Effector memory CD4-positive, alpha-beta T cell (primary cell): Measurements from ENCODE around the gene CTPS1.

ENCODE experiments used
- DNase-seq, 3 donors: peaks; one replicate each; pipeline ENCODE4 v3.0.0-alpha.2; 2020
- H3K27ac ChIP-seq: 2 replicates; pipeline ENCODE4 v1.7.0; 2013; ENCODE audit warnings: mild to moderate bottlenecking, low read length, moderate library complexity; ENCODE audit not compliant: insufficient read depth, poor library complexity, severe bottlenecking
- H3K27me3 ChIP-seq: replicated peaks from 2 replicates; pipeline ENCODE4 v1.7.0; 2013; ENCODE audit warnings: mild to moderate bottlenecking, low read length; ENCODE audit not compliant: insufficient read depth, control insufficient read depth, poor library complexity, severe bottlenecking
- H3K36me3 ChIP-seq: 2 replicates; pipeline ENCODE4 v1.7.0; 2013; ENCODE audit warnings: mild to moderate bottlenecking, low read length, moderate library complexity; ENCODE audit not compliant: control insufficient read depth, insufficient read depth
- H3K4me1 ChIP-seq: 2 replicates; pipeline ENCODE4 v1.7.0; 2013; ENCODE audit warnings: low read length, mild to moderate bottlenecking; ENCODE audit not compliant: control insufficient read depth, insufficient read depth, poor library complexity, severe bottlenecking
- H3K4me3 ChIP-seq: 2 replicates; pipeline ENCODE4 v1.7.0; 2013; ENCODE audit warnings: low read length, low read depth, mild to moderate bottlenecking; ENCODE audit not compliant: insufficient read depth, poor library complexity, severe bottlenecking
- H3K9me3 ChIP-seq: 2 replicates; pipeline ENCODE4 v1.7.0; 2013; ENCODE audit warnings: mild to moderate bottlenecking, low read length, moderate library complexity; ENCODE audit not compliant: control insufficient read depth

The CTPS1 gene

GRCh38 chr1:40966417-40966816 lies 13.1 kb upstream of the CTPS1 start:
- Histone ChIP-seq H3K27ac (no peak overlapping the region), H3K4me3 (no peak overlapping the region), H3K4me1 (no peaks in the 10 kb centered on the region), H3K27me3 (no peaks in the 10 kb centered on the region), H3K9me3 (no peaks in the 10 kb centered on the region), H3K36me3 (no peaks in the 10 kb centered on the region)
- no peak for DNase-seq

GRCh38 chr1:40969445-40969844 lies 10.1 kb upstream of the CTPS1 start:
- Histone ChIP-seq H3K9me3 (no peaks in the 10 kb centered on the region), H3K36me3 (no peaks in the 10 kb centered on the region), H3K4me1 (no peaks in the 10 kb centered on the region), H3K4me3 (no peak overlapping the region), H3K27me3 (no peaks in the 10 kb centered on the region), H3K27ac (no peak overlapping the region)
- DNase-seq, result no peak

- Histone ChIP-seq H3K4me3 (no peak overlapping the region), H3K27me3 (no peaks in the 10 kb centered on the region), H3K4me1 (no peaks in the 10 kb centered on the region), H3K9me3 (no peaks in the 10 kb centered on the region), H3K36me3 (no peaks in the 10 kb centered on the region), H3K27ac (no peak overlapping the region)
- DNase-seq, result no peak
Measured at GRCh38 chr1:40971966-40972365, 7.5 kb upstream of the CTPS1 start.

GRCh38 chr1:40973912-40974311 lies 5.6 kb upstream of the CTPS1 start:
- no peaks in the 10 kb centered on the region for H3K4me1 ChIP-seq
- H3K4me3 ChIP-seq, result no peak overlapping the region
- H3K27me3 ChIP-seq, result no peaks in the 10 kb centered on the region
- no peaks in the 10 kb centered on the region for H3K9me3 ChIP-seq
- no peak for DNase-seq
- H3K27ac ChIP-seq, result no peak overlapping the region
- no peaks in the 10 kb centered on the region for H3K36me3 ChIP-seq

GRCh38 chr1:40974945-40975344 lies 4.6 kb upstream of the CTPS1 start:
- Histone ChIP-seq H3K27me3 (no peaks in the 10 kb centered on the region), H3K36me3 (no peaks in the 10 kb centered on the region), H3K9me3 (no peaks in the 10 kb centered on the region), H3K4me3 (no peak overlapping the region), H3K4me1 (no peaks in the 10 kb centered on the region), H3K27ac (no peak overlapping the region)
- DNase-seq, result no peak

- no peaks in the 10 kb centered on the region for H3K9me3 ChIP-seq
- H3K27ac ChIP-seq, result no peak overlapping the region
- no peak for DNase-seq
- no peaks in the 10 kb centered on the region for H3K27me3 ChIP-seq
- no peaks in the 10 kb centered on the region for H3K36me3 ChIP-seq
- H3K4me1 ChIP-seq, result peaks cover 7% of the 10 kb centered on the region
- no peak overlapping the region for H3K4me3 ChIP-seq
Measured at GRCh38 chr1:40976952-40977690, 2.4 kb upstream of the CTPS1 start.

- Histone ChIP-seq H3K9me3 (no peaks in the 10 kb centered on the region), H3K4me1 (peaks cover 7% of the 10 kb centered on the region), H3K4me3 (no peak overlapping the region), H3K27me3 (no peaks in the 10 kb centered on the region), H3K27ac (no peak overlapping the region), H3K36me3 (no peaks in the 10 kb centered on the region)
- no peak for DNase-seq
Measured at GRCh38 chr1:40977716-40978115, 1.8 kb upstream of the CTPS1 start.

GRCh38 chr1:40978886-40979240 lies 633 bp upstream of the CTPS1 start:
- DNase-seq, result no peak
- Histone ChIP-seq H3K36me3 (peaks cover 3% of the 10 kb centered on the region), H3K27ac (peak overlapping the region; percentile 95), H3K9me3 (no peaks in the 10 kb centered on the region), H3K4me1 (peaks cover 7% of the 10 kb centered on the region), H3K4me3 (peak overlapping the region; percentile 86), H3K27me3 (no peaks in the 10 kb centered on the region)

- peak overlapping the region; percentile 95 for H3K27ac ChIP-seq
- H3K4me3 ChIP-seq, result peak overlapping the region; percentile 86
- no peaks in the 10 kb centered on the region for H3K9me3 ChIP-seq
- peaks cover 10% of the 10 kb centered on the region for H3K36me3 ChIP-seq
- DNase-seq, result no peak
- H3K4me1 ChIP-seq, result peaks cover 7% of the 10 kb centered on the region
- H3K27me3 ChIP-seq, result no peaks in the 10 kb centered on the region
Measured at GRCh38 chr1:40980068-40980452, 564 bp downstream of the CTPS1 start.

GRCh38 chr1:40980453-40981121 lies 1.1 kb downstream of the CTPS1 start:
- Histone ChIP-seq H3K27ac (peak overlapping the region; percentile 95), H3K4me3 (peak overlapping the region; percentile 86), H3K4me1 (peaks cover 7% of the 10 kb centered on the region), H3K36me3 (peaks cover 14% of the 10 kb centered on the region), H3K27me3 (no peaks in the 10 kb centered on the region), H3K9me3 (no peaks in the 10 kb centered on the region)
- DNase-seq, result peak; percentile 10 to 27 (median 20)
